Limb (tissue), 2 donors: ENCODE results near the gene CD6.

Source experiments
- DNase-seq, 2 donors: peaks; one replicate each; pipeline ENCODE4 v3.0.0-alpha.2; 2016; ENCODE audit errors: extremely low spot score in 2 of 2

The CD6 gene

GRCh38 chr11:60971520-60971919, at the start of gene CD6:
TSS of gene CD6 (plus strand) at chr11:60971680. CDS start at chr11:60971866, 186 bp downstream.
- no peak for DNase-seq

GRCh38 chr11:60921777-60922335, 49.6 kb upstream of the CD6 start:
- DNase-seq = no peak

GRCh38 chr11:60922906-60923305, 48.6 kb upstream of the CD6 start:
- DNase-seq = no peak

GRCh38 chr11:60923326-60923725, 48.2 kb upstream of the CD6 start:
- DNase-seq = no peak

GRCh38 chr11:60923800-60924109, 47.7 kb upstream of the CD6 start:
- DNase-seq = no peak

- peak; percentile 68 to 88 for DNase-seq
These were observed 47.2 kb upstream of the CD6 start, which contains the start of gene TMEM132A for GRCh38 chr11:60924110-60924905. TSS of gene TMEM132A (plus strand) at chr11:60924460. CDS start at chr11:60924634, 174 bp downstream.

GRCh38 chr11:60924906-60925853, 46.3 kb upstream of the CD6 start:
- DNase-seq = no peak

GRCh38 chr11:60925868-60926267, 45.6 kb upstream of the CD6 start:
- DNase-seq = no peak

- DNase-seq = no peak
These were observed 45.0 kb upstream of the CD6 start for GRCh38 chr11:60926500-60926899.

GRCh38 chr11:60927061-60927592, 44.4 kb upstream of the CD6 start:
- no peak for DNase-seq

- DNase-seq = no peak
These were observed 43.9 kb upstream of the CD6 start for GRCh38 chr11:60927600-60927999.

- DNase-seq = peak in 1 of 2 donors; percentile 32
These were observed 42.9 kb upstream of the CD6 start for GRCh38 chr11:60928563-60929001.

- no peak for DNase-seq
These were observed 41.7 kb upstream of the CD6 start for GRCh38 chr11:60929764-60930163.

GRCh38 chr11:60930394-60930793, 41.1 kb upstream of the CD6 start:
- peak in 1 of 2 donors; percentile 13 for DNase-seq

GRCh38 chr11:60931917-60932316, 39.6 kb upstream of the CD6 start:
- no peak for DNase-seq

GRCh38 chr11:60932605-60933356, 38.7 kb upstream of the CD6 start:
- no peak for DNase-seq

- DNase-seq = no peak
These were observed 37.9 kb upstream of the CD6 start for GRCh38 chr11:60933416-60934123.

- DNase-seq = no peak
These were observed 37.2 kb upstream of the CD6 start for GRCh38 chr11:60934124-60934789.

- no peak for DNase-seq
These were observed 36.5 kb upstream of the CD6 start for GRCh38 chr11:60934790-60935605.
